GM19452 (cell line): ENCODE results near the gene FAM13A.

Experiments
- ATAC-seq: cut with Tn5 transposase; IDR thresholded peaks from one replicate; pipeline ENCODE4 v1.9.1; 2021; ENCODE audit not compliant: unreplicated experiment

Gene FAM13A

DNA sequence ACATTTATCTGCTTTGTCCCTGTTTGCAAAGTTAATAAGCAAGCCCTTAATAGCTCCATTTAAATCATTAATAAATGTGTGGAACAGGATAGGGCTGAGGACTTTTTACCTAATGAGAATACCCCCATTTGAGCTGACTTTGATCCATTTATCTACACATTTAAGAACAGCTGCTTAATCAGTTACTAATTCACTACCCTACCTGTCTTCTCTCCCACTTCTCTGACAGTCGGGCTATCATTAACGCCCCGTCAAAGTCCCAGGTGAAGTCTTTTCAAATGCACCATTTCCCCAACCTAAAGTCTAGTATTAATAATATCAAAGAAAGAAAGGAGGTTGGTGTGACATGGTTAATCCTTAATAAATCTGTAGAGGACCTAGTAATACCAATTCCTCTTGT is 302.2 kb downstream of the FAM13A start:
- ATAC-seq, result no peak

DNA sequence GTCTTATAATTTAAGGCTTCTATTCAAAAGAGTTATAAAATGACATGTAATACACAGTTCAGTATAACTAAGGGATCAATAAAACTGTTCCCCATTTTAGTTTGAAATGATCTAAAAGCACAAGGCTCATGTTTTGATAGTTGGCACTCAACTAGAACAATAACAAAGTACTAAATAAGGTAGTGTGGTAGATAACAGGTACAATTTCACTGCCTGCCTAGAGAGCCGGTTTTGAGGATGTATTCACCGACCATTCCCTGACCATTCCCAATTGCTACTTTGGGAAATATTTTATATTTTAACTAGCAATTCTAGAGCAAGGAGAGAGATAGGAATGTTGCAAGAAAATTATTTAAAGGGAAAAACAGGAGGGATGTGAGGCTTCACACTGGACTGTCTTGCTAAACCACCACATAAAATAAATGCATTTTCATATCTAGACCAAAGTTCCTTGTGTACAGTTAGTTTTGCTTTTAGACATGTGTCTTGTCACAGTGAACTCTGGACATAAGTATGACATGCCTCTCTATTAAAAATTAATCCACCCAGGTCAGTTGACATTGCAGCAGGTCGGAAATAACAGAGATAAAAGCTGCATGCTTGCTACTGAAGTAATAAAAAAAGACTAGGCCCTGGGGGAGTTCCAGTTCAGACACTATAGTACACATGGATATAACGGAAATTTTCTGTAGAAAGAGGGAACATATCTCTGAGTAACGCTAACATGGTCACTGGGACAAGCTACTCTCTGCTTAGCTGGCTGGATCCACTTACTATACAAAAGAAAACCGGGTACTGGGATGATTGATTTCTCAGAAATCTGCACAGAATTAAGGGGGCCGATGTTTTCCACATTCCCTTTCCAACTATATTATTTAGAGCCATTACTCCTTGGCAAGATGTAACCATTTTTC is 303.1 kb downstream of the FAM13A start:
- no peak for ATAC-seq

DNA sequence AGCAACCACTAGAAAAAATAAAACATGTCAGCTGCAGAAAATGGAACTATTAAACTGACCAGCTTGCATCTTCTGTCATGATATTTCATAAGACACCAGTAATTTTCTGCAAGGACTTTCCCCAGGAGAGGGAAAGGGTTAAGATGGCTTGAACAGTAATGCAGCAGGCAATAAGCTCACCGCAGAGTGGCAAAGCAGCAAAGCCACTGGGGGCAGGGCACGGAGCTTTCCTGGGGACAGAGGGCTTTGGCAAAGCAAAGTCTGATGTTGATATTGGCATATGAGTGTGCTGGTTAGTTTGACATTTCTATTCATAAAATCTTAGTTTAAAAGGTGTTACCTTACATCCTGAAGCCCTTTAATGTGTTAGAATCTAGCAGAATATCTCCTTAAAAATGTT is 304.2 kb downstream of the FAM13A start:
- no peak for ATAC-seq

DNA sequence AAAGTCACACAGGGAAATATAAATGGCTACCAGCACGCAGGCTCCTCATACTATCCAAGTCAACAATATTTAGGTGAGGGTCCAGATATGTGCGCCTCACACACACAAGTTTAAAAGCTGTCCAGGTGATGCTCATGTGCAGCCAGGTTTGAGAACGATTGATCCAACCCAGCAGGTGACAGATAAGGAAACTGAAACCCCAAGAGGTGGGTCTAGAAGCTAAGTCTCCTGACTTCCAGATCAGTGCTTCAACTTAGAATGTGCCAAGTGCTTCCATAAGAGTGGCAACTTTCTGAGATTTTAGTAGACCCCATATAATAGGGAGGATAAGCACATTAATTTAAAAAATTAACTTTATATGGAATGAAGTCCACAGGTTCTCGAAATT is 304.9 kb downstream of the FAM13A start:
- no peak for ATAC-seq

DNA sequence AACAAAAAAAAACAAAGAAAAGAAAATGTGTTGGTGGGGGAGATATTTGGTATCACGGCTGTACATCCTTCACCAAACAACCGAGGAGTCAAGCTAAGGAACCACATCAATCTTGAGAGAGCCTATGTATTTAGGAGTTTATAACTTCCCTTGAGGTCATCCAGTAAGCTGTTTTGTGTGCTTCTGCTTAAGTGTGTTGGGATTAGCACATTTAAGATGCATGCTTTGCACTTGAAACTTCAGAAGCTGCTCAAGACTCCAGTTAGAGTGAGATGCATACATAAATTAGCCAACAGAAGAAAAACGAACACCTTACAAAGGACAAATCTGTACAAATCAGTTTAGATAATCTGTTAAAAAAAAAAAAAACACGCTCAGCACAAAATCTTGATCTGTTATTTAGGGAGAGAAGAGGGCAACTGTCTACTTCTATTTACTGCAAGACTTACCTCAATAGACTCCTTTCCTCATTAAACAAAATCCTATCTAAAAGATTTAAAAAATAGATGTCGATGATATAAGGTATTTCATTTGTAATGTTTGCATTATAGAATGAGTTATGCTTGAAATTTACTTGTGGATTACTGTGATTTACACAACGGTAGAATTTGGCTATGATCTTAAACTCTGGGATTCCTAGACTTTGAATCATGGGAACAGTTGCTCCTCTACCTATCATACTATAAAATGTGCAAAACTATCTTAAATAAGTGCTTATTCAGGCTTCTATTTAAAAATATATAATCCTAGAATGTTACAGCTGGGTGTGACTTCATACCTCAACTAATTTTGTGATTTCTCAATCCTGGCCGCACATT is 305.5 kb downstream of the FAM13A start:
- no peak for ATAC-seq

DNA sequence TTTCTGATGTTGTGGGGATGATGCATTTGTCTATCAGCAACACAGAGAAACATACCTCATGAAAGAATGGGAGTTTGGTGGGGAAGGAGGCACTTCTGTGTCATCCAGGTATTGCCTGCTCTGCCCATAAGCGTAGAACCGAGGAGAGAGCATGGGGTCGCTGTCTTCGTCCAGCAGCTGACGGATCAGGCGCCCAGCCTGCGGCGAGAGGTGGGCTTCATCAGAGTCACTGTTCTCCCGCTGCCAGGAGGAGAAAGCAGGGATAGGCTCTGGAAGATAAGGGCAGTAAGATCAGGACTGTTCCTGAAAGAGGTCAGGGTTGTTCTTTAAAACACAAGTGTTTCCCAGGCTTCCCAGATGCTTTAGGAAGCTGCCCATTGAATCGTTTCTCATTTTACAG is 306.6 kb downstream of the FAM13A start:
- ATAC-seq, result no peak

DNA sequence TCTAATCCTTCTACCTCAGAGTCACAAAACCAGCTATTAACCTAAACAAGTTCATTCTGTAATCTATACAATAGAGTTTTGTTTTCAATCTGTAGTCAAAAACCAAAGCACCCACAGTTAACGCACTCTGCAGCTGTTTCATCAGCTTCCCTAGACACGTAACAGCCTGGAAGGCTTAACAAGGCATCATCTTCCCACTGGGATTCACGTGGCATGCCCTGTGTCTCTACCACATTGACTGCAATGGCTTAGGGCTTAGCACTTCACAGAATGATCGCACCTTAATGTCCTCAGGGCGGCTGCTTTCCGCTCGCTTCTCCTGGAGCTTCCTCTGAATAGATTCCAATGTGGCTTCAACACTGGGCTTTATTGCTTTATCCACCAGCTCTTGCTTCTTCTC is 309.6 kb downstream of the FAM13A start:
- ATAC-seq, result no peak

DNA sequence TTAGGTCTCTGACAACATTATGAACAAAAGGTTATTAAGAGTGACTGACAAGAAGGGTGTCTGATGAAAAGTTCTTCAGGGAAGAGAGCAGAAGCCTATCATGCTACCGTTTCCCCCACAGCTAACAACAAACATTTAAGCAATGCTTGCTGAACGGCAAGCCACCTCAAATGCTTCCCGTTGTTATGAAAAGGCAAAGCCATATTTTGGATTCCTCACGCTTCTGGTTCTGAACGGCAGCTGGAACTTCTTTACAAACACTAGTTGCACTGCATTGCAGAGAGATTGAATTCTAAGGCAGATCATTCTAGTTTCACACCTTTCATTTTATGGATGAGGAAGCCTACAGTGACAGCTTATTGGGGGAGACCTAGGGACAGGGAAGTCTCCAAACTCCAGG is 310.8 kb downstream of the FAM13A start:
- no peak for ATAC-seq

DNA sequence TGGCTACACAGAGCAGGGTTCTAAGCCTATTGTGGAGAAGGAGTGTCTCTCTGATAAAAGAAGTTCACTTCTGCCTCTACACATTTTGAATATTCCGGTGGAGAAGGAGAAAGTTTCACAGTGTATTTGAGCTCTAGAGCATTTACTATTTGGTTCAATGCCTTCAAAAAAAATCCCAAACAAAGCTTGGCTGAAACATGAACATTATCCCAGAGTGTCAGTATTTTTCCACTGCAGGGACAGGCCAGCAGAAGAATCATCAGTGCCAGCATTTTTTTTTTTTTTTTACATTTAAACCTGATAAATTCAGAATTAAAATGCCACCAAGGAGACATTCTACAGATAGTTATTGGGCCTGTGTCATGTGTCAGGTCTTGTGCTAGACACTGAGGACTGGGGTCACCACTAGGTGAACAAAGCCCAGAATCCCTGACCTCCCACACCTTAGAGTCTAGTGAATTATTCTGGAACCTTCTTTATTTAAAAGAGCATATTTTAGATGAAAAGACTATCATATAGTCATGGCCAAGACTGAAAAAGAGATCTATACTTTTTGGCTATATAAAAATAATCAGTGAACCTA is 311.3 kb downstream of the FAM13A start:
- no peak for ATAC-seq

DNA sequence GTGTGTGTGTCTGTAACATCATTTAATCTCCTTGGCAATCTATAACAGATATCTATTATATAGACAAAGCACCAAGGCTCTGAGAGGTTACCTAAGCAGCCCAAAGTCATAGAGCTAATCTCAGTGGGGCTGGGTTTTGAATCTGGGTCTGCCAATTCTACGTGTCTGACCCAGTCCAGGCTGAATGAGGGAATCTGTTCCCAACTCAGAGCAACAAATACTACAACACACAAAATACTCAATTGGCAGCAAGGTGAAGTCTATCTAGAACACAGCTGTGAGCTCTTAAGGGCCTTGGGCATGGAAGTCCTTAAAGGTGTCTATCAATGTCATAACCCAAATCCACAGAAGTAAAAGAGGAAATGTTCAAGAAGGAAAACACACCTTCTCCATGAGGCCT is 311.8 kb downstream of the FAM13A start:
- no peak for ATAC-seq

DNA sequence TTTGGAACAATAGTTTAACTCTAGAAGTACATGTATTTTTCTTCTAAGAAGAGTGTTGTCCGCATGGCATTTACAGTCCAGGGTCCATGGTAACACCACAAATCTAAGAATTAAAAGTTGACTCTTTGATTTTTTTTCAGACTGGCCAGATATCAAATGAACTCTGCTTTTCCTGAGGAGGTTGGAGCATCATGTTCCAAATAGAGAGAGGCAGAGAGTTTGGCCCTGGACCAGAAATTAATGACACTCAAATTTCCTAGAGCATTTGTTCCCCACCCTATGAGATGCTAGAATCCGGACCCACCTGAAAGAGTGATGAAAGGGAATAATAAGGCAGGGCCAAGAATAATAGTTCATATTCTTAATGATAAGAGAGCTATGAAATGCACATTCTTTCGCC is 312.4 kb downstream of the FAM13A start:
- no peak for ATAC-seq

DNA sequence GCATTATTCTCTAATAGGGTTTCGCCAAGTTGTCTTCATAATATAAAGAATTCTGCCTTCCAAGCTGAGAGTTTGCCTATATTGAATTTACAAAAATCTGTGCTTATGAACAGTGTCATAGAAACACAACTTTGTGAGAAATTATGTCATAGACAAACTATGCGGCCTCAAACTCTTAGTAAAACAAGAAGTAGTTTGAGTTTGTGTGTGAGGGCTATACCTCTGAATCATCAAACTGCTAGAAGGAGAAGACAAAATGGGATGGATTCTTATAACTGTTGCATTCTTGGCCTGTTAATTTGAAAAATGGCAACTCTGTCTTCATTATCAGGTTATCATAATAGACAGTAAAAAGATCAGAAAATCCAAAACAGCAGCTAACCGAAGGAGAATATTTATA is 313.3 kb downstream of the FAM13A start:
- ATAC-seq, result no peak

DNA sequence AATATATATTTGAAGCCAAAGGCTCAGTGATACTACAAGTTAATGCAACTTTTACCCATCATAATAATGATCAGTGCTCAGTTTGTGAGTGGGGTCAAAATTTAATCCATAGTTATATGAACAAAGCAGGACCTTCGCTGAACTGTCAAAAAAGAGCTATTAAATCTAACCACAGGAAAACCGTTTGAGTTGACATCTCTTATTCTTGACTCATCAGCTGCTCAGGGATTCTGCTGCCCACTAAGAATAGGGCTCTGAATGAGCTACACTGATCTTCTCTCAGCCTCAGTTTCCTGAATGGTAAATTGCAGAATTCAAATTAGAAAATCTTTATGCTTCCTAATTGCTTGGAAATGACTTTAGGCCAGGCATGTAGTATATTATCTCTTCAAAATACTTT is 314.4 kb downstream of the FAM13A start:
- ATAC-seq, result no peak

DNA sequence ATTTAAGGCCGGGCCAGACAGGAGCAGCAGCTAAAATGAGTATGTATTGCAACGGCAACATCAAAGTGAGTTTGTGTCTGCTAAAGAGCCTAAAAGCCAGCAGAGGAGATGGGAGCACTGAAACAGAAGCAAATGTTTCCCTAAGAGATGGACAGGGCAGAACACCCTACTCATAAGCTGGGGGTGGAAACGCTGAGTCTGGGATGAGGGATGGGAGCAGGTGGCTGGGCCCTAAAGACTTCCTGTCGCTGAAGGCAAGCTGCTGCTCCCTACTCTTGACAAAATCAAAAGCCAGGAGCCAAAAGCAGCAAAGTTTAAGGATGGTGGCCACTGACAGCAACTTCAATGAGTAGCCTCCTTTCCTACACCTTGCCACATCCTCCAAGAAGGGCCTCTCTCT is 318.8 kb downstream of the FAM13A start:
- ATAC-seq, result no peak

DNA sequence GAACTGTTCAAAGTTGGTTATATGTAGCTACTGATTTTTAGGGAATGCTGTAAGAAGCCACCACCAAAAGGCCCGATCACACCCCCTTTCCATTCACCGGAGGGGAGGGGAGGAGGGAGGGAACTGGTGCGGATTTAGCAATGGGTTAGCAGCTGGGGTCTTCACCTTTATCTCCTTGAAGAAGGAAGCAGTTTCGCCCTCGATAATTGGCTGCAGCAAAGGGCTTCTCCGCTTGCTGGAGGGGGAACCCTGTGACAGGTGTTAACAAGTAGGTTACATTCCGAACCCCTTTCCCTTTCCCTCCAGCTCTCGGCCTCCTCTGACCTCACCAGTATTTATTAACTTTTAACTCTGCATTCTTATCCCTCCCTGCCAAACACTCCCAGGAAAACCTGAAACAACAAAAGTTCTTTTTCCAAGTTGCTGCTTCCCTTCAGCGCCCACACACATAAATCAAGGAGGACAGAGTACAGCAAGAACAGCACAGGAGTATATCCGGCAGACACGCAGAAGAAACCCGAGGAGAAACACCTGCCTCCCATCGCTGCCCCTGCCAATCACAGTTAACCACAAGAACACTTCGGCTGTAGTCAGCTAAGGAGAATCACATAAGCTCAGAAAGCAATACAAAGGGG is 319.6 kb downstream of the FAM13A start:
- peak; percentile 96 for ATAC-seq

DNA sequence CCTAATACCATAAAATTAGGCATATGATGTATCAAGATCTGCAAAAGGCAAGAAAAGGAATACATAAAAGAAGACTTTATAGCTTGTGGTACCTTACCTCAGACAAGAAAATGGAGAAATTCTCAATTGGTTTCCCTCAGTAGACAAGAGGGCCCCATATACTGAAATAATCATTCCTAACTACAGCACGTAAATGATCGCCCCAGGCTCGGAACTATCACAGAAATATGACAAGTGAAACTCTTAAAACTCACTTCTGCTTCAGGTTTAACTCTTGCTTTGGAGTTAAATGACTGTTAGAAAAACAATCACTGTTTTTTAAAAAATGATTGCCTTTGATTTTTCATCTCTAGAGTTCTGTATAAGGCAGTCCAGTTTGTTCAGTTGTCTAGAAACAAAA is 320.7 kb downstream of the FAM13A start:
- ATAC-seq, result no peak

DNA sequence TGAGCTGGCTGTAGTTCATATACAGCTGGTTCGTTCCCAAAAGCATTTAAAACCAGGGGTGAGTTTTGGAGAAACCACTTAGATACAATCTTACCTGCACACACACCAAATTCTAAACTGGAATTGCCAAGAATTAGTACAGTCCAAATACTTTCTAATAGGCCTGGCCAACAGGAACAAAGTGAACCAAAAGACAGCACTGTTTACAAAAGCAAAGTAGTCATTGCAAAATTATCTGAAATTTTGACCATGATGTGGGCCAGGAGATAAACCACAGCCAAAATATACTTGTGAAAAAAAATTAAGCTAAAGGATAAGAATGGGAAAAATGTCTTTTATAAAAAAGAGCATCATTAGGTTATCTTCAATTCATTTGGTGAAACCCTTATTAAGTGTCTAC is 321.4 kb downstream of the FAM13A start:
- no peak for ATAC-seq

DNA sequence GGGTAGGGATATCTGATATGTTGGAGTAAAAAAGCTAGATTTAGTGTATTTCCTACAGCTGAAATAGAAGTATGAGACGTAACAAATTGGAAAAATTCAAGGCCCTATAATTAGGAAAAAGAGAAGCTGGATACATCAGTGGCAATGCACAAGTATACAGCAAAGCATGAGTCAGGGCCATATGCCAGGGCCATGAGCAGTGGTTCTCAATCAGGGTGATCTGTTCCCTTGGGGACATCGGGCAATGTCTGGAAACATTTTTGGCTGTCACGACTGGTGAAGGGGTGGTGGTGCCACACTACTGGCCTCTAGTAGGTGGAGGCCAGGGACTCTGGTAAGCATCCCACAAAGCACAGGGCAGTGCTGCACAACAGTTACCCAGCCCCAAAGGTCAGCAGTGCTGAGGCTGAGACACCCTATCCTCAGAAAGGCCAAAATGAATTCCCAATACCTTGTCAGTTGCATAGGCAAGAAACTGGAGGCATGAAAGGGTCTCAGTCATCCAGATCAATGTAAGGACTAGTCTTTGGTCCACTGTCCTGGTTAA is 322.5 kb downstream of the FAM13A start:
- ATAC-seq, result no peak

DNA sequence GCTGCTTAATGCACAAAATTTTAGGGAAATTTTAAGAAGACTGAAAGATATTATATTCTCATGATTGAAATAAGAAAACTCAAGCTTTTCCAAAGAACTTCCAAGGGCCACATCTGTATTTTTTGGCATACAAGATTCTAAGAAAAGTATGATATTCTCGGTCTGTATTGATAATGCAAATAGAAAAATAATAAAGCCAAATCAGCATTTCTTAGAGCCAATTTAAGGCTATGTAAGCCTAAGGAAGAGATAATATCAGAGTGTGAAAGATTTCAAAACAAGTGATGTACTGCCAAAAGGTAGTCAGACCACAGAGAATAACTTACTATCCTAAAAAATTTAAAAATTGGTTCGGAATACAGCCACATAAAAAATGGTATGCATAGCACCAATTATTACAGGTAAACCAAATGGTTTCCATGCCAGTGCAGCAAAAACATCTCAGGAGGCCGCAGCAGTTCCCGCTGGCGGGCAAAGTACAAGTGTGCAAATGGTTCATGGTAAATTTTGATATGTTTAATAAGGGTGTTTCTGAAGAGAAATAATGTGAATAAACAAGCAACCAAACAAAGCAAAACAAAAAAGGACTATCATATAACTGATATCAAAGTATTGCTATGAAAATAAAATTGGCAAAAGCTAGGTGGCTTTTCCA is 324.1 kb downstream of the FAM13A start:
- no peak for ATAC-seq

DNA sequence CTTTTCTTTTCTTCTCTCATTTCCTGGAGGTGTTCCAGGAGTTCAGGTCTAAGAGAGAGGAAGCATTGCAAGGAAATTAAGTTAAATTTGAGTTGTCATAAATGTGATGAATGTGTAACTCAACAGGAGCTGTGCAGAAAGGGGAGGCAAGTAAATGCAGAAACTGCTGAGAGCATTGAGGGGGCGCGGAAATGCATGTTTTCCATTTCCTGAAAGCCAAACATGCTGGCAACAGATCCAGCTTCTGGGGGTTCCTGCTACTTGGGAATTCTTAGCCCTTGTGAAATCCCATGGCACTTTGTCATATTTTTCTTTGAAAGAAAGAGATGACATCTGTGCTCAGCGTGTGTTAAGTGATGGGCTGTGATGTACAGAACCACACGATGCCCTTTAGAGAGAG is 325.6 kb downstream of the FAM13A start:
- ATAC-seq, result no peak

DNA sequence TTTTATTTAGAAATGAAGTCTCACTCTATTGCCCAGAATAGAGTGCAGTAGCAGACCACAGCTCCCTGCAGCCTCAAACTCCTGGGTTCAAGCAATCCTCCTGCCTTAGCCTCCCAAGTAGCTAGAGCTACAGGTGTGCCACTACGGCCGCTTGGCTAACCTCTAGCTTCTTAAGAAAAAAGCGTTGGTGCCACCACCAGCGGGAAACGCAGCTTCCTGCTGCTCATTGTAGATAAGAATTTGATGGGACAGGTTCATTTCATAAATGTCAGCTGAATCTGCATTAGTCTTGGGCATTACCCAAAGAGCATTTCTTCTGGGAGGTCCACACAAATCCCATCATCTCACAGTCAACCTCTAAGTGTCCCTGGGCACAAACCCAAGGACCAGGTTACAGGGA is 326.2 kb downstream of the FAM13A start:
- ATAC-seq, result no peak
